GM12873 (cell line): ENCODE data around the gene GPC5.

Experiments used
- CTCF ChIP-seq: IDR thresholded peaks from 2 replicates; pipeline ENCODE4 v1.5.1; 2012; ENCODE audit warnings: low read depth, mild to moderate bottlenecking, moderate library complexity, low read length, control low read depth; ENCODE audit not compliant: insufficient read depth; ENCODE audit errors: missing control alignments

The GPC5 gene

GRCh38 chr13:91398413-91399188 is at the start of gene GPC5:
Gene GPC5 (plus strand): TSS chr13:91398621.
- no peak for TF ChIP-seq CTCF

DNA sequence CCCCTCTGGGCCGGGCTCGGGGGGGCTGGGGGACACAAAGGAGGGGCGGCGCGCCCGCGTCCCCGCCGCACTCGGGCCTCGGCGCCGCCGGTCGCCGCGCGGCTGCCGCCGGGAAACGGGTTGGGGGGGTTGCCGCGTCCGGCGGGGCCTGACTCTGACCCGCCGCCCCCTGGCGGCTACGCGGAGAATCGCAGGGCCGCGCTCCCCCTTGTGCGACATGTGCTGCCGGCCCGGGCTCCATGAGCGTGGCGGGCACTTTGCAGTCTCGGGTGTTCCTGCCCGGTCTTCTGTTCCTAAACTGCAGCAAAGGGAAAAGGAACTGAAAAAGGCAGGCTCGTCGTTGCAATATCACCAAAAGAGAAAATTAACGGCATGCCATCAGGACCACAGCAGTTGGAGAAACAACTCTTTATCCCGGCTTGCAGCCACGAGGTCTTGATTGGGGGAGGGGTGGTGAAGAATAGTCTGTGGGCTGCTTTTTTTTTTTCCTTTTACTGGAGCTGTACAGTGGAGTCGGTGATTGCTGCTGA is 49.5 kb upstream of the GPC5 start:
- peak; percentile 93 for TF ChIP-seq CTCF

DNA sequence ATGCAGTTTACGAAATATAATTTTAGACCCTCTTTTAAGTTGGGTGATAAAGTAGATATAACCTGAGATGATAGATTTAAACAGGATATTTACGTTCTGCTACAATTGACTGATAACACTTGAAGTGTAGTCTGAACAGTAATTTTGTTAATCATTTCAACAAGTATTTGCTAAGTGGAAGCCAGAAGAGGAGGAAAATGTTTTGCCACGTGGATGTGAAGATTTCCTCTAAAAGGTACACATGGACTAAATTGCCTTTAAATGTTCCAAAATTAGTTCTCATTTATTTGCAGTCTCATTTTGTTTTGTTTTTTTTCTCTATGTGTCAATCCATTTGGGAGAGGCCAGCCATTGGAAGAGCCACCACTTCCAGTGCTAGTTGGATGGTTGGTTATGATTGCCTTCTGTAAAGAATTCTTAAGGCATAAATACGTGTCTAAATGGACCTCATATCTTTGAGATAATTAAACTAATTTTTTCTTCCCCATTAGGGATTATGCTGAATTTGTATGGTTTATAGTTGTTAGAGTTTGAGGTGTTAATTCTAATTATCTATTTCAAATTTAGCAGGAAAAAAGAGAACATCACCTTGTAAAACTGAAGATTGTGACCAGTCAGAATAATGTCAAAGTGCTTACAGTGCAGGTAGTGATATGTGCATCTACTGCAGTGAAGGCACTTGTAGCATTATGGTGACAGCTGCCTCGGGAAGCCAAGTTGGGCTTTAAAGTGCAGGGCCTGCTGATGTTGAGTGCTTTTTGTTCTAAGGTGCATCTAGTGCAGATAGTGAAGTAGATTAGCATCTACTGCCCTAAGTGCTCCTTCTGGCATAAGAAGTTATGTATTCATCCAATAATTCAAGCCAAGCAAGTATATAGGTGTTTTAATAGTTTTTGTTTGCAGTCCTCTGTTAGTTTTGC is 48.2 kb upstream of the GPC5 start:
- TF ChIP-seq CTCF: no peak

GRCh38 chr13:91351123-91351522 is 47.3 kb upstream of the GPC5 start:
- TF ChIP-seq CTCF: no peak

DNA sequence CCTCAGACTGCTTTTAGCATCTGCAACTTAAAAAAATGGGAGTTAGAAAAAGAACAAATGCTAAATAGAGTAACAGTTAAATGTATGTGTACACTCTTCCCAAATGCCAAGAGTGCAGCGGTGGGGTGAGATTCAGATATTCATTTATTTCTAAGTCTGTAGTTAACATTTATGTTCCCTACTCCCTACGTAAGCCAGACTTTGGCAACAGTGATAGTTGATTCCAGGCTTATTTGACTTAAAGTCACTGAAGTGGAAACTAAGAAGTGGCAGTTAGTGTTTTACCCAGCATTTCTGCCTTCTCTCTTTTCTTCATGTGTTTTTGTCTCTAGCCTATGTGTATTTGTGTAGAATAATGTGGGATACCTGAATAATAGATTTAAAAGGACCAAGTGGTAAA is 46.4 kb upstream of the GPC5 start:
- no peak for TF ChIP-seq CTCF

GRCh38 chr13:91353494-91353893 is 44.9 kb upstream of the GPC5 start:
- TF ChIP-seq CTCF: no peak
